HUES6 (cell line): ENCODE data around the gene GALNT6.

Experiments
- H3K27ac ChIP-seq: 2 replicates; pipeline ENCODE4 v1.7.0; 2013; ENCODE audit warnings: low read depth, mild to moderate bottlenecking, low read length, inconsistent platforms
- H3K27me3 ChIP-seq: 2 replicates; pipeline ENCODE4 v1.6.1; 2013; ENCODE audit warnings: low read length; ENCODE audit not compliant: control insufficient read depth, insufficient read depth
- H3K36me3 ChIP-seq: 2 replicates; pipeline ENCODE4 v1.6.1; 2013; ENCODE audit warnings: low read length; ENCODE audit not compliant: control insufficient read depth, insufficient read depth
- H3K4me1 ChIP-seq: 2 replicates; pipeline ENCODE4 v1.6.1; 2013; ENCODE audit warnings: low read length; ENCODE audit not compliant: control insufficient read depth, insufficient read depth
- H3K4me3 ChIP-seq: 2 replicates; pipeline ENCODE4 v1.5.1; 2013; ENCODE audit warnings: low read depth, low read length
- H3K9ac ChIP-seq: one replicate; pipeline ENCODE4 v1.6.1; 2013; ENCODE audit warnings: mild to moderate bottlenecking, low read length
- H3K9me3 ChIP-seq: 2 replicates; pipeline ENCODE4 v1.6.1; 2013; ENCODE audit warnings: low read depth, low read length; ENCODE audit not compliant: control insufficient read depth, insufficient read depth

GALNT6 gene

DNA sequence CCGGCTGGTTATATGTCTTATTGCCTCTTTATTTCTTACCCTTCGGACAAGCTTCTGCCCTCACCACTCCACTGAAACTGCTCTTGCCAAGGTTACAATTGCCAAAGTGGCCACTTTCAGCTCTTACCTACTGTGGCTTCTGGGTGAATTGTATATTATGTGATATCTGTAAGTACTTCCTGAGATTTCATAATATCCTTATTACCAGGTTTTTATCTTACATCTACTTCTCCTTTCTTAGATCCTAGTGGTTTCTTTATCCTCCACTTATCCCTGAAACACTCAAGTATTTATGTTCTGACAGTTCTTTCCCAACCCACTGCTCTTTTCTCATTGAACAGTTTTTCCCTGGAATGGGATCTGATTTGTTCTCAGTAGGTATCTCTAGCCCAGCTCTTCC is 55.3 kb downstream of the GALNT6 start:
- H3K36me3 ChIP-seq = no peaks in the 10 kb centered on the region
- no peak overlapping the region for H3K4me3 ChIP-seq
- H3K4me1 ChIP-seq = no peaks in the 10 kb centered on the region
- no peak overlapping the region for H3K27ac ChIP-seq
- H3K9me3 ChIP-seq = no peaks in the 10 kb centered on the region
- H3K27me3 ChIP-seq = no peaks in the 10 kb centered on the region
- H3K9ac ChIP-seq = no peak overlapping the region

DNA sequence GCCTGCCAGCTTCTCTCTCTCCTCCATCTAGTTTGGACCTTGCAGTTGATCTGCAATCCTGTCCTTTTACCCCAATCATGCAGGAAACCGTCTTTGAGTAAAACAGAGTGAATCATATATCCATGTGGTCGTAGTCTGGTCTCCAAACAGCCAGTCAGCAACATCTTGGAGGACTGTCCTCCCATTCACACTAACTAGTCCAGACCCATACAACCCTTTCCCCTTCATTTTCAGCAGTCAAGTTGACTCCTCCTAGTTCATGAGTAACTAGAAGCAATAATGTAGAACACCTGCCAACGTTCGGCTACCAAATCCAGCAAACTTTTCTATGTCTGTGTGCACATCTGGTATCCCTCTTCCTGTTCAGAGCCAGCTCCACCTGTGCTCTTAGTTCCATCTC is 56.4 kb downstream of the GALNT6 start:
- Histone ChIP-seq H3K27me3 (no peaks in the 10 kb centered on the region), H3K27ac (no peak overlapping the region), H3K4me1 (no peaks in the 10 kb centered on the region), H3K4me3 (no peak overlapping the region), H3K36me3 (no peaks in the 10 kb centered on the region), H3K9ac (no peak overlapping the region), H3K9me3 (no peaks in the 10 kb centered on the region)

DNA sequence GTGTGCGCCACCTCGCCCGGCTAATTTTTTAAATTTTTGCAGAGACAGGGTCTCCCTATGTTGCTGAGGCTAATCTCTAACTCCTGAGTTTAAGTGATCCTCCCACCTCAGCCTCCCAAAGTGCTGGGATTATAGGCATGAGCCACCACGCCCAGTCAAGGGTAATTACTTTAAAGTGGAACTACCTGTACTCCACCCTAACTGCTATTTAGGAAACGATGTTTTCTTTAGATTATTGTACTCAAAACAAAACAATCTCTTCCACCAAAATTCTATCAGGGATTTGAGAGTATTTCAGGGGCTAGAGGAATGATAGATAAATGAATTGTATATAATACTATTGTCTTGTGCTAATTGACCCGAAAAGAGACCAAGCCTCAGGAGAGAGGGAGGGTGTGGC is 57.7 kb downstream of the GALNT6 start:
- no peak overlapping the region for H3K4me3 ChIP-seq
- H3K4me1 ChIP-seq = no peaks in the 10 kb centered on the region
- no peaks in the 10 kb centered on the region for H3K27me3 ChIP-seq
- no peaks in the 10 kb centered on the region for H3K36me3 ChIP-seq
- H3K9me3 ChIP-seq = no peaks in the 10 kb centered on the region
- H3K27ac ChIP-seq = no peak overlapping the region
- no peak overlapping the region for H3K9ac ChIP-seq

DNA sequence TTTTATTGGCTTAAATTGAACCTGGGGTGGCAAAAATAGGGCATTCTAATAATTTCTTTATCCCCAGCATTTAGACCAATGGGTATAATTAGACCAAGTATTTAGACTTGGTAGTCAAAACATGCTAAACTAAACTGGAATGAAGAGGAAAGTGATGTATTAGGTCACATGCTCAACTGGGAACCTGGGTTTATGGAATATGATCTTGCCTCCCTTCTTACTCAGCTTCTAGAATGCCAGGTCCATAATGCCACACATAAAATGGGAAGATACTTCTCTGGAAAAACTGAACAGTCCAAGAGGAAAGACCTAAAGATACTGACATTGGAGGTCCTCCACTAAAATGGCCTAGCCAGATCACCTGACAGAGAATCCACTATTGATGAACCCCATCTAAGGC is 61.0 kb downstream of the GALNT6 start:
- Histone ChIP-seq H3K9me3 (no peaks in the 10 kb centered on the region), H3K9ac (no peak overlapping the region), H3K4me3 (no peak overlapping the region), H3K36me3 (no peaks in the 10 kb centered on the region), H3K27ac (no peak overlapping the region), H3K4me1 (peaks cover 7% of the 10 kb centered on the region; the same call in 1 of the 2 replicates), H3K27me3 (no peaks in the 10 kb centered on the region)

DNA sequence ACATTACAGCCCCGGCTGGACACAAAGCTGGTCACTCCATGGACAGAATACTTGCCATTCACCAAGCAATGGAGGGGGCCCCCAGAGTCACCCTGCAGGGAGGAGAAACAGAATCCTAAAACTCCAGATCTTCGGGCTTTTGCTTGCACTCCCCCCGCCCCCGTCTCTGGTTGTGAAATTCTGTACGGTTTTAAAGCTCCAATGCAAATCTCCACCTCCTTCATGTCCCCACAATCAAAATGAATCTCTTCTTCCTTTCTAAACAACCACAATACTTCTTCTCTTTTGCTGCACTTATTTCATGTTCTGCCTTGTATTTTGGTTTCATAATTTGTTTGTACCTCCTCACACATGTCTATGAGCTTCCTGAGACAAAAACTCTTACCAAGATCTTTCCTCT is 61.5 kb downstream of the GALNT6 start:
- no peaks in the 10 kb centered on the region for H3K27me3 ChIP-seq
- no peak overlapping the region for H3K27ac ChIP-seq
- H3K4me1 ChIP-seq = peaks cover 7% of the 10 kb centered on the region; the same call in 1 of the 2 replicates
- H3K36me3 ChIP-seq = no peaks in the 10 kb centered on the region
- H3K9ac ChIP-seq = no peak overlapping the region
- no peaks in the 10 kb centered on the region for H3K9me3 ChIP-seq
- H3K4me3 ChIP-seq = no peak overlapping the region

DNA sequence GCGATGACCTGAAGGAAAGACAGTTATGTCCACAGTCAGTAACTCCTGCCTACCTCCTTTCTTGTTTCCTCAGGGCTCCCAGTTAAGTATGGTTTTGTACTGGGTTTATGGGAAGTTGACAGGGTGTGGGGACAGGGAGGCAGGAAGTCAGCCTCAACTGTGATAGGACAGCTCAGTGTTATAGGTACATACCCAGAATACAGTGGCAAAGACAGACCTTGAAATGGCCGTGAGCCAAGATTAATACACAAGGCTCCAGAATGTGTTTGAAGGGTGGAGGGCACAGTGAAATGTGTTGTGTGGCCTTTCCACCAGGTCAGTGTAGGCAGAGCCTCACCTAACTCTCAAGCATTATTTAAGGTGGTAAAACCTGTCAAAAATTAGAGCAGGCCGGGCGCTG is 62.6 kb downstream of the GALNT6 start:
- Histone ChIP-seq H3K36me3 (no peaks in the 10 kb centered on the region), H3K9me3 (no peaks in the 10 kb centered on the region), H3K4me3 (no peak overlapping the region), H3K27me3 (no peaks in the 10 kb centered on the region), H3K27ac (no peak overlapping the region), H3K9ac (no peak overlapping the region), H3K4me1 (peaks cover 8% of the 10 kb centered on the region; the same call in 1 of the 2 replicates)

DNA sequence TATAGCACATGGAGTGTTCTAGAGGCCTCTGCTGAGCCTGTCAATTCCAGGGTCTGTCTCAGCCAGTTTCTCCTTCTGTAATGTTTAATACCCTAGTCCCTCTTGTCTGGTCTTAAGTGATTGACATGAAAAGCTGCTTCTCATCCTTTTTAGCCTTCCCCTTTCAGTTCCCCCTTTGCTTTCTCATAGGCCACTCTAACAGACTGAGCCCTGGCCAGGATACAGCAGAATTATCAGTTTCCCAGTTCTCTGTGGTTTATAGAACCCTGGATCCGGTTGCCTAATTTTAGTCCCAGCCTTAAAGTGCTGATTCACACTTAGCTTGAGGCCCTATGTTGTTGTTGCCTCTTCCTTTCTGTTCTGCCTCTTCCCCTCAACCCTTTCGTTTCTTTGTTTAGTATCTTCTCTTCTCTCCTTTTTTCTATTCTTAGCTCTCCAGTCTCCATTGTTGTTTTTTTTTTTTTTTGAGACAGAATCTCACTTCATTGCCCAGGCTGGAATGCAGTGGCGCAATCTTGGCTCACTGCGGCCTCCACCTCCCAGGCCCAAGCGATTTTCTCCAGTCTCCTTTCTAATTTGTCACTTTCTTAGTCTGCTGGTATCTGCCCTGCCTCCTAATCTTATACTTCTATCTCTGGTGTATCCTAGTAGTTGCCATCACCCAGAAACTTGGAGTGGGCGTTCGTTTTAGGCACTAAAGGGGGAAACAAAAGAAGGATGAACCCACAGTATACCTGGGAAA is 64.3 kb downstream of the GALNT6 start:
- Histone ChIP-seq H3K27me3 (no peaks in the 10 kb centered on the region), H3K9me3 (no peaks in the 10 kb centered on the region), H3K9ac (no peak overlapping the region), H3K4me1 (peaks cover 16% of the 10 kb centered on the region), H3K36me3 (no peaks in the 10 kb centered on the region), H3K27ac (peak overlapping the region; percentile 5; the same call in 1 of the 2 replicates), H3K4me3 (no peak overlapping the region)

DNA sequence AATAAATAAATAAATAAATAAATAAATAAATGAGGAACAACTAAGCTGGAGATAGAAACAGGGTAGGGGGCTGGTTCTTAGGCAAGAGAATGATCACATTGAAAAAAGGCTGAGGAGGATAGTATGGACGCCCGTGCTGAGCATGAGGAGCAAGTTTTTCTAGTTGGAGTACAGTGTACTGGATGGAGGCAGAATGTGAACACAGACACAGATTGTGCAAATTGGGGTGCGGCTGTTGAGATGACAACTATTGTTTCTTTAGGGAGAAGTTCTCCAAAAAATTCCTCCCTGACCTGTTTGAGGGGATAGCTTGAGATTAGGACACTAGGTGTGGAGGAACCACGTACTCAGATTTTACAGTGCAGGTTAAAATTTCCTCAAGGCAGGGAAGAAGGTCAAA is 66.3 kb downstream of the GALNT6 start:
- Histone ChIP-seq H3K36me3 (no peaks in the 10 kb centered on the region), H3K4me3 (no peak overlapping the region), H3K4me1 (peaks cover 30% of the 10 kb centered on the region), H3K27me3 (no peaks in the 10 kb centered on the region), H3K9ac (no peak overlapping the region), H3K9me3 (no peaks in the 10 kb centered on the region), H3K27ac (no peak overlapping the region)

DNA sequence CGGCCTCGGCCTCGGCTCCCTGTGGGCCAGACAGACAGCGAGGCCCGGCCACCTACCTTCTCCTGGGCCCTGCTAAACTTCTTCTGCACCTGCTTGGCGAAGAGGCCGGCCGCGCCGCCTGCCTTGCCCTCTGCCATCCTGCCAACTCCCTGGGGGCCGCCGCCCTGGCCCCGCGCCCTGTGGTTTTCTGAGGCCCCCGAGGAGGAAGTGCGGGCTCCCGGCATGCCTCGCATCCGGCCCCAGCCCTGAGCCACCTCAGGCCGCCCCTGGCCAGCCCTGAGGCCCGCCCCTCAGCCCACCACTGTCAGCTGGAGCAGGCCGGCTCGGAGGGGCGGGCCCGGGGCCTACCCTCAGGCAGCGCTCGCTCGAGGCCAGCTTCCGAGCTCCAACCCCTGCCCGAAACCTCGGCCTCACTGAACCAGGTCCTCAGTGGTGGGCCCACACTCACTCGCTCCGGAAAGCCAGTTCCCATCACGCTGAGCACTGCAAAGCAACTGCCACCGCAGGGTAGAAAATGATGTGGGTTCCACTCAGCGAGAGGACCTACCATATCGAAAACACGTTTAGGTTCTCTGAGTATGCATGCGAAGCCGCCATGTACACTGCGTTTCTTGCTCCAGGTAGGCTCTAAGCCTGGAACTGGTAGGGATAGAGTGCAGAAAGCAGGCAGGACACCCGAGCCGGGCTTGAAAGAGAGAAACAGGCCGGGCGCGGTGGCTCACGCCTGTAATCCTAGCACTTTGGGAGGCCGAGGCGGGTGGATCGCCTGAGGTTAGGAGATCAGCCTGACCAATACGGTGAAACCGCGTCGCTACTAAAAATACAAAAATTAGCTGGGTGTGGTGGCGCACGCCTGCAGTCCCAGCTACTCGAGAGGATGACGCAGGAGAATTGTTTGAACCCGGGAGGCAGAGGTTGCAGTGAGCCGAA is 67.0 kb downstream of the GALNT6 start, which contains the start of gene BIN2:
Gene BIN2, minus strand, starts transcription at position 209 of the 930 bp plus-strand sequence. Its CDS starts 72 bp downstream, at position 137.
- Histone ChIP-seq H3K27me3 (no peaks in the 10 kb centered on the region), H3K9ac (no peak within 1 kb of the TSS), H3K27ac (no peak within 1 kb of the TSS), H3K4me1 (peaks cover 34% of the 10 kb centered on the region), H3K9me3 (no peaks in the 10 kb centered on the region), H3K36me3 (no peaks in the 10 kb centered on the region), H3K4me3 (no peak within 1 kb of the TSS)

DNA sequence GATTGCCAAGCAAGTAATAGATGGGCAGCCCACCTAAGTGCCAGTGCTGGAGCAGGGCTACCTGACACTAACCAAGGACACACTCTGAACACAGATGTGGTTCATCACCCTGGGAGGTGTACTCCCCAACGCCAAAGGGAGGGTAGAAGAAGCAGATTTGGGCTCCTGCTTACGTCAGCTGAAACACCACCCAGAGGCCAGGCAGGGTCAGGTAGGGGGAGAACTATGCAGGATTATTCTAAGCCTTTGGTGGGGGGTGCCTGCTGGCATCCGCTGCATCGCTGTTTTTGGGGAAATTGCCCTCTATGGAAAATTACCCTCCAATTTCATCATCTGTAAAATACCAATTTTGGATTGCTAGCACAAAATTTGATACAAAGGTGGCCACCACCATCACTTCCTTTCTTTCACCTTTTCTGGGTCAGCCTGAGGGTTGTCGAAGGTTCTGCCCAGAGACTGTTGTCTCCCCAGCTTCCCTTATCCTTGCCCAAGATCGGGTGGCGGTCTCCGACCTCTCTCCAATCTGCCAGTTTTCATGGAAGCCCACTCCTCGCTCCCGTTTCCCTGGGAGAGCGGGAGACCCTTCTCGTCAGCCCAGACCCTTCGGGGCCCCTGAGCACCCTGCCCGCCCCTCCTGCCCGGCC is 67.8 kb downstream of the GALNT6 start:
- Histone ChIP-seq H3K9ac (no peak overlapping the region), H3K27me3 (no peaks in the 10 kb centered on the region), H3K27ac (no peak overlapping the region), H3K4me1 (peaks cover 41% of the 10 kb centered on the region), H3K4me3 (no peak overlapping the region), H3K9me3 (no peaks in the 10 kb centered on the region), H3K36me3 (no peaks in the 10 kb centered on the region)

DNA sequence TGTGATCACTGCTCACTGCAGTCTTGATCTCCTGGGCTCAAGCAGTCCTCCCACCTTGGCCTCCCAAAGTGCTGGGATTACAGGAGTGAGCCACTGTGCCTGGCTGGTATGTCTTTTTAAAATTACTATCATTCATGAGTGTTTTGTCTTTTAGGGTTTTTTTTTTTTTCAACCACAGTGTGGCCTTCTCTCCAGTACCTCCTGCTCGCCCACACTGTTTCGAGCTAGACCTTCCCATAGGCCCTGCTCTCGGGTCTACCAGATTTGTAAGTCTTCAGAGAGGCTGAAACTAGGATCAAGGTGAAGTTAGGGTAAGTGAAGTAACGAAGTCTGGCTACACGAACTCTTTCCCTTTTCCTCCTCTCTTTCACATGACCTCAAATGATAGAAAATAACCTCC is 68.8 kb downstream of the GALNT6 start:
- H3K36me3 ChIP-seq = no peaks in the 10 kb centered on the region
- no peak overlapping the region for H3K4me3 ChIP-seq
- H3K9ac ChIP-seq = no peak overlapping the region
- H3K27ac ChIP-seq = no peak overlapping the region
- no peaks in the 10 kb centered on the region for H3K27me3 ChIP-seq
- no peaks in the 10 kb centered on the region for H3K9me3 ChIP-seq
- H3K4me1 ChIP-seq = peaks cover 41% of the 10 kb centered on the region
